Measurements from ENCODE around the gene FRRS1.
A peak's percentile ranks its signal among the peaks of the same experiment; 100 is the strongest.

FRRS1 gene

GRCh38 chr1:99727575-99728185, 38.8 kb downstream of the FRRS1 start:
- DNase-seq, result peak; percentile 53

GRCh38 chr1:99726818-99727217, 39.6 kb downstream of the FRRS1 start:
- no peak for DNase-seq

- DNase-seq, result no peak
Observed at GRCh38 chr1:99726407-99726806, 40.0 kb downstream of the FRRS1 start.

- no peak for DNase-seq
Observed at GRCh38 chr1:99725996-99726395, 40.4 kb downstream of the FRRS1 start.

GRCh38 chr1:99723251-99723650, 43.2 kb downstream of the FRRS1 start:
- no peak for DNase-seq

- DNase-seq, result no peak
Observed at GRCh38 chr1:99717005-99717404, 49.4 kb downstream of the FRRS1 start.

- no peak for DNase-seq
Observed at GRCh38 chr1:99713006-99713405, 53.4 kb downstream of the FRRS1 start.

- no peak for DNase-seq
Observed at GRCh38 chr1:99710994-99711393, 55.4 kb downstream of the FRRS1 start.

- DNase-seq, result peak; percentile 48
Observed at GRCh38 chr1:99707535-99708142, 58.8 kb downstream of the FRRS1 start.

GRCh38 chr1:99705385-99705784, 61.0 kb downstream of the FRRS1 start:
- DNase-seq, result no peak

- DNase-seq, result no peak
Observed at GRCh38 chr1:99704356-99704816, 62.0 kb downstream of the FRRS1 start.

- no peak for DNase-seq
Observed at GRCh38 chr1:99702221-99702620, 64.2 kb downstream of the FRRS1 start.

GRCh38 chr1:99700020-99700419, 66.4 kb downstream of the FRRS1 start:
- no peak for DNase-seq

- DNase-seq, result no peak
Observed at GRCh38 chr1:99697580-99697979, 68.9 kb downstream of the FRRS1 start.

GRCh38 chr1:99696616-99697015, 69.8 kb downstream of the FRRS1 start:
- no peak for DNase-seq

GRCh38 chr1:99691175-99691574, 75.3 kb downstream of the FRRS1 start:
- DNase-seq, result no peak

- DNase-seq, result peak; percentile 61
Observed at GRCh38 chr1:99685516-99686180, 80.8 kb downstream of the FRRS1 start.

- peak; percentile 91 for DNase-seq
Observed at GRCh38 chr1:99682291-99682751, 84.1 kb downstream of the FRRS1 start.

- DNase-seq, result no peak
Observed at GRCh38 chr1:99681583-99681982, 84.9 kb downstream of the FRRS1 start.

GRCh38 chr1:99680270-99680669, 86.2 kb downstream of the FRRS1 start:
- peak; percentile 53 for DNase-seq

- DNase-seq, result no peak
Observed at GRCh38 chr1:99677416-99677815, 89.0 kb downstream of the FRRS1 start.

GRCh38 chr1:99676876-99677275, 89.6 kb downstream of the FRRS1 start:
- DNase-seq, result no peak

GRCh38 chr1:99675994-99676393, 90.4 kb downstream of the FRRS1 start:
- no peak for DNase-seq

- DNase-seq, result no peak
Observed at GRCh38 chr1:99675292-99675691, 91.1 kb downstream of the FRRS1 start.
